ENCODE results near the gene C1S.

DNA sequence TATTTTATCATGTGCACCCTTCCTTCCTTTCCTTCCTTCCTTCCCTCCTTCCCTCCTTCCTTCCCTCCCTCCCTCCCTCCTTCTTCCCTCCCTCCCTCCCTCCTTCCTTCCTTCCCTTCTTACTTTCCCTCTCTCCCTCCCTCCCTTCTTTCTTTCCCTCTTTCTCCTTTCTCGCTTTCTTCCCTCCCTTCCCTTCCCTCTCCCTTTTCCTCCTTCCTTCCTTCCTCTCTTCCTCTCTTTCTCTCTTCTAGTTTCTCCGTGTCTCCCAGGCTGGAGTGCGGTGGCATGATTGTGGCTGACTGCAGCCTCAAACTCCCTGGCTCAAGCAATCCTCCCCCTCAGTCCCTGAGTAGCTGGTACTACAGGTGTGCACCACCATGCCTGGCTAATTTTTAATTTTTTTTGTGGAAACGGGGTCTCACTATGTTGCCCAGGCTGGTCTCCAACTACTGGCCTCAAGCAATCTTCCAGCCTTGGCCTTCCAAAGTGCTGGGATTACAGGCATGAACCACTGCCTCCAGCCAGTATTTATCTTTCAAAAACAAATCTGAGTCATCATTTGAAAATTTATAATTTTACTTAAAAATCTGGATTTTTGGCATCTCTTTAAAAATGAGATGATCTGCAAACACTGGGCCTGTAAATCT is 40.7 kb downstream of the C1S start:
- TF ChIP-seq EZH2 (IDR thresholded peaks at IDR 0.05; ENCODE audit: borderline replicate concordance): no peak
- TF ChIP-seq, protein P1, sequence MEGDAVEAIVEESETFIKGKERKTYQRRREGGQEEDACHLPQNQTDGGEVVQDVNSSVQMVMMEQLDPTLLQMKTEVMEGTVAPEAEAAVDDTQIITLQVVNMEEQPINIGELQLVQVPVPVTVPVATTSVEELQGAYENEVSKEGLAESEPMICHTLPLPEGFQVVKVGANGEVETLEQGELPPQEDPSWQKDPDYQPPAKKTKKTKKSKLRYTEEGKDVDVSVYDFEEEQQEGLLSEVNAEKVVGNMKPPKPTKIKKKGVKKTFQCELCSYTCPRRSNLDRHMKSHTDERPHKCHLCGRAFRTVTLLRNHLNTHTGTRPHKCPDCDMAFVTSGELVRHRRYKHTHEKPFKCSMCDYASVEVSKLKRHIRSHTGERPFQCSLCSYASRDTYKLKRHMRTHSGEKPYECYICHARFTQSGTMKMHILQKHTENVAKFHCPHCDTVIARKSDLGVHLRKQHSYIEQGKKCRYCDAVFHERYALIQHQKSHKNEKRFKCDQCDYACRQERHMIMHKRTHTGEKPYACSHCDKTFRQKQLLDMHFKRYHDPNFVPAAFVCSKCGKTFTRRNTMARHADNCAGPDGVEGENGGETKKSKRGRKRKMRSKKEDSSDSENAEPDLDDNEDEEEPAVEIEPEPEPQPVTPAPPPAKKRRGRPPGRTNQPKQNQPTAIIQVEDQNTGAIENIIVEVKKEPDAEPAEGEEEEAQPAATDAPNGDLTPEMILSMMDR (IDR thresholded peaks at IDR 0.05; ENCODE audit: poor library complexity): no peak
